ENCODE data around the gene ZNF774. TPM values are rescaled to one million over a fixed set of nuclear protein-coding genes. Genes with fewer than 3 reads are reported as not detected.
"Not testable (repeated sequence)": the region's sequence is repeated elsewhere in the genome, so short reads cannot be mapped to it uniquely, and the experiment has no call there.

The ZNF774 gene
- total RNA-seq, 3 donors from 2014 or later = 11.8 to 17.8 (median 15.4) TPM

- TF ChIP-seq CTCF (IDR thresholded peaks at IDR 0.05) = no peak
- H3K4me3 ChIP-seq = no peak overlapping the region
- intact Hi-C loops (cut with DNase I, micrococcal nuclease) = no loop called here
- DNase-seq = no peak
- ATAC-seq = peak; percentile 90
- no peaks in the 10 kb centered on the region for H3K36me3 ChIP-seq (ENCODE audit: low read depth)
- no peaks in the 10 kb centered on the region for H3K9me3 ChIP-seq
- peaks cover 56% of the 10 kb centered on the region for H3K4me1 ChIP-seq (ENCODE audit: low read depth)
Measured at GRCh38 chr15:90407871-90408317, 55.8 kb downstream of the ZNF774 start.

- TF ChIP-seq CTCF (IDR thresholded peaks at IDR 0.05) = no peak
- peaks cover 55% of the 10 kb centered on the region for H3K4me1 ChIP-seq (ENCODE audit: low read depth)
- H3K36me3 ChIP-seq (ENCODE audit: low read depth) = no peaks in the 10 kb centered on the region
- no peak overlapping the region for H3K4me3 ChIP-seq
- intact Hi-C loops (cut with DNase I, micrococcal nuclease) = no loop called here
- no peaks in the 10 kb centered on the region for H3K9me3 ChIP-seq
- DNase-seq = no peak
- ATAC-seq = no peak
Measured at GRCh38 chr15:90408657-90409056, 56.6 kb downstream of the ZNF774 start.

GRCh38 chr15:90409587-90409986 is 57.5 kb downstream of the ZNF774 start:
- ATAC-seq; H3K9me3 ChIP-seq; DNase-seq; intact Hi-C loops (cut with DNase I, micrococcal nuclease); H3K4me3 ChIP-seq; H3K36me3 ChIP-seq (ENCODE audit: low read depth): not testable (repeated sequence)
- H3K4me1 ChIP-seq (ENCODE audit: low read depth) = peaks cover 57% of the 10 kb centered on the region

- H3K4me1 ChIP-seq (ENCODE audit: low read depth) = peaks cover 52% of the 10 kb centered on the region
- ATAC-seq; DNase-seq; H3K4me3 ChIP-seq; H3K9me3 ChIP-seq; intact Hi-C loops (cut with DNase I, micrococcal nuclease); H3K36me3 ChIP-seq (ENCODE audit: low read depth): not testable (repeated sequence)
Measured at GRCh38 chr15:90410316-90410715, 58.2 kb downstream of the ZNF774 start.

GRCh38 chr15:90411176-90411575 is 59.1 kb downstream of the ZNF774 start:
- H3K36me3 ChIP-seq (ENCODE audit: low read depth) = no peaks in the 10 kb centered on the region
- no peak for TF ChIP-seq CTCF (IDR thresholded peaks at IDR 0.05)
- no peaks in the 10 kb centered on the region for H3K9me3 ChIP-seq
- intact Hi-C loops (cut with DNase I, micrococcal nuclease) = no loop called here
- no peak for DNase-seq
- H3K4me1 ChIP-seq (ENCODE audit: low read depth) = peaks cover 50% of the 10 kb centered on the region
- no peak for ATAC-seq
- H3K4me3 ChIP-seq = no peak overlapping the region

Other genes starting within 250 kb of the ZNF774 start
- gene IDH2, start 249.8 kb upstream of the ZNF774 start, total RNA-seq = 100 to 1,000 TPM in 2 of 3 donors, 10 to 100 TPM in 1; 84.8 to 262 (median 124) TPM
- 100 to 1,000 TPM; 118 to 146 (median 131) TPM for gene SEMA4B, start 151.0 kb upstream of the ZNF774 start, total RNA-seq
- 100 to 1,000 TPM; 126 to 273 (median 209) TPM for gene CIB1, start 118.3 kb upstream of the ZNF774 start, total RNA-seq
- 10 to 100 TPM; 18.2 to 25.5 (median 19.3) TPM for gene GDPGP1, start 118.1 kb upstream of the ZNF774 start, total RNA-seq
- gene TTLL13, start 102.7 kb upstream of the ZNF774 start, total RNA-seq = under 1 TPM; 0.34 to 0.93 (median 0.63) TPM
- gene NGRN, start 86.6 kb upstream of the ZNF774 start, total RNA-seq = 100 to 1,000 TPM in 1 of 3 donors, 10 to 100 TPM in 2; 41.7 to 111 (median 54.1) TPM
- gene IQGAP1, start 36.0 kb downstream of the ZNF774 start, total RNA-seq = 100 to 1,000 TPM; 186 to 242 (median 206) TPM
- 10 to 100 TPM; 21.6 to 53.6 (median 21.7) TPM for gene CRTC3, start 177.6 kb downstream of the ZNF774 start, total RNA-seq

All from mucosa of descending colon (tissue), 3 donors.